PC-3 (cell line): Measurements from ENCODE around the gene HECW1.

Source experiments
- EZH2phosphoT487 ChIP-seq: fragments of 300-600 bp; sonication (generic); IDR thresholded peaks from 2 replicates; pipeline ENCODE4 v1.6.1; 2018; ENCODE audit warnings: mild to moderate bottlenecking, antibody characterized with exemption, low read length, borderline replicate concordance
- TF ChIP-seq, protein P1 (sequence below): fragments of 300-600 bp; sonication (generic); conservative IDR thresholded peaks from 2 replicates; pipeline ENCODE4 v1.5.1; 2017; ENCODE audit warnings: antibody characterized with exemption, low read depth, mild to moderate bottlenecking, low read length

DNA sequence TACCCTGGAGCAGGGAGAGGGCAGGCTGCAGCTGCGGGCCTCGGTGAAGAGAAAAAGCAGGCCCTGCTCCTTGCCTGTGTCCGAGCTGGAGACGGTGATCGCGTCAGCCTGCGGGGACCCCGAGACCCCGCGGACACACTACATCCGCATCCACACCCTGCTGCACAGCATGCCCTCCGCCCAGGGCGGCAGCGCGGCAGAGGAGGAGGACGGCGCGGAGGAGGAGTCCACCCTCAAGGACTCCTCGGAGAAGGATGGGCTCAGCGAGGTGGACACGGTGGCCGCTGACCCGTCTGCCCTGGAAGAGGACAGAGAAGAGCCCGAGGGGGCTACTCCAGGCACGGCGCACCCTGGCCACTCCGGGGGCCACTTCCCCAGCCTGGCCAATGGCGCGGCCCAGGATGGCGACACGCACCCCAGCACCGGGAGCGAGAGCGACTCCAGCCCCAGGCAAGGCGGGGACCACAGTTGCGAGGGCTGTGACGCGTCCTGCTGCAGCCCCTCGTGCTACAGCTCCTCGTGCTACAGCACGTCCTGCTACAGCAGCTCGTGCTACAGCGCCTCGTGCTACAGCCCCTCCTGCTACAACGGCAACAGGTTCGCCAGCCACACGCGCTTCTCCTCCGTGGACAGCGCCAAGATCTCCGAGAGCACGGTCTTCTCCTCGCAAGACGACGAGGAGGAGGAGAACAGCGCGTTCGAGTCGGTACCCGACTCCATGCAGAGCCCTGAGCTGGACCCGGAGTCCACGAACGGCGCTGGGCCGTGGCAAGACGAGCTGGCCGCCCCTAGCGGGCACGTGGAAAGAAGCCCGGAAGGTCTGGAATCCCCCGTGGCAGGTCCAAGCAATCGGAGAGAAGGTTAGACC, 332.5 kb downstream of the HECW1 start:
- TF ChIP-seq, protein P1, sequence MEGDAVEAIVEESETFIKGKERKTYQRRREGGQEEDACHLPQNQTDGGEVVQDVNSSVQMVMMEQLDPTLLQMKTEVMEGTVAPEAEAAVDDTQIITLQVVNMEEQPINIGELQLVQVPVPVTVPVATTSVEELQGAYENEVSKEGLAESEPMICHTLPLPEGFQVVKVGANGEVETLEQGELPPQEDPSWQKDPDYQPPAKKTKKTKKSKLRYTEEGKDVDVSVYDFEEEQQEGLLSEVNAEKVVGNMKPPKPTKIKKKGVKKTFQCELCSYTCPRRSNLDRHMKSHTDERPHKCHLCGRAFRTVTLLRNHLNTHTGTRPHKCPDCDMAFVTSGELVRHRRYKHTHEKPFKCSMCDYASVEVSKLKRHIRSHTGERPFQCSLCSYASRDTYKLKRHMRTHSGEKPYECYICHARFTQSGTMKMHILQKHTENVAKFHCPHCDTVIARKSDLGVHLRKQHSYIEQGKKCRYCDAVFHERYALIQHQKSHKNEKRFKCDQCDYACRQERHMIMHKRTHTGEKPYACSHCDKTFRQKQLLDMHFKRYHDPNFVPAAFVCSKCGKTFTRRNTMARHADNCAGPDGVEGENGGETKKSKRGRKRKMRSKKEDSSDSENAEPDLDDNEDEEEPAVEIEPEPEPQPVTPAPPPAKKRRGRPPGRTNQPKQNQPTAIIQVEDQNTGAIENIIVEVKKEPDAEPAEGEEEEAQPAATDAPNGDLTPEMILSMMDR = no peak
- TF ChIP-seq EZH2phosphoT487 = no peak
